Activated T-cell treated with anti-CD3 and anti-CD28 coated beads for 48 hours (primary cell): ENCODE results near the gene KAT6B.

Experiments used
- DNase-seq: peaks from one replicate; pipeline ENCODE4 v3.0.0-alpha.2; 2020; ENCODE audit warnings: low read depth

Gene KAT6B

DNA sequence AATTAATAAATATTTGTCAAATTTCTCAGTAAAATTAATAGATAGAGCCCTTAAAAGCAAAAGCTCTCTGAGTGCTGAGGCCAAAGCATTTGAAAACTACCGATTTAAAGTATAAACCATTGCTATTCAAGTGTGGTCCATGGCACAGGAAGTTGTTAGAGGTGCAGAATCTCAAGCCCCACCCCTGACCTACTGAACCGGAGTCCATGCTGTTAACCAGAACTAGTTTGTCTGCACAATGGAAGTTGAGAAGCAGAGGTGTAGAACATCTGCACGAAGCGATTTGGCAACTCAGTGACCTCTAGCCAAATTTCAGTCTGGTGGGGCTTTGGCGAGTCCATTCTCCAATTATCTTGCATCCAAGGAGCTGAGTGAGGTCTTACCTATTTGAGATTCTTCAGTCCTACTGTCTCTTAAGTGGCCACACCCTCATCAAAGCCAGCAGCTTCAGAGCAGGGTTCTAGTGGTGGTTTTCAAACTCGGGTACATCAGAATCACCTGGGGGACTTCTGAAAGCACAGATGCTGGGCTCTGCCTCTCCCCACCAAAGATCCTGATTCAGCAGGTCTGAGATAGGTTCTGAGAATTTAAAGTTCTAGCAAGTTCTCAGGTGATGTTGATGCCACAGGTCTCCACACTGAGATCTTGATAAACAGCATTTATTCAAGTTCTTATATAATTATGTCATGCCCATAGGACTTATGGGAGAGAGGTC, 188.3 kb downstream of the KAT6B start:
- DNase-seq = no peak

DNA sequence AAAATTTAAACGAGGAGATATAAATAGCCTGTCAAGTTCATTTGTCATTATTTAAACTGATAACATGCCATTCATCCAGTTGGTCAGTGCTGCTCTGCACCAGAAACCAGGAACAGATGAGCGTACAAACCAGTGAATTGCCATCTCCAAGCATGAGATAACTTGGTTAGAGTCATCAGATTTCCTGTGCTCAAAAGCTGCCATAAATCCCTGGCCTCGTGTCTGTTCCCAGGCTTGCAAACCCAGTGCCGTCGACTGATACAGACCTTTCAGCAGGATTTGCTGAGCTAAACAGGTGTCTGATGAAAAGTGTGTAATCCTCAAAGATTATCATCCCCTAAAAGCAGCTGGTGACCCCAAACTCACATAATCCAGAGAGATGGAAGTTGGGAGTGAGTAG, 189.0 kb downstream of the KAT6B start:
- DNase-seq = no peak

DNA sequence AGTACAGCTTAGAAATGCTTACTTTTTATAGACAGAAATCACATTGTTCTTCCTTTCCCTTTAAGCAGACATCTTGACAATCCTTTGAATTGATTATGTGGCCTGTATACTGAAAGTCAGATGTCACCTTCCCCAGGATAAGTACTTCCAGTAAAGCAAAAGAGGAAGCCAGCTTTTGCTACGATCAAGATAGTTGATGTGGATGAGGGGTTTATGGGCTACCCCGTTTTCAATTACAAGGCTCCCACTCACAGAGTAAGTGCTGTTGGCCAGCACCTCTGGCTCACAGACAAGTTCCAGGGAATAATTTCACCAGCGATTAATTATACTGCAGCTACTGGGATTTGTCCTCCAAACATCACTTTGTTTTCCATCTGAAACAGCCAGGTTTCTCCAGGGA, 189.9 kb downstream of the KAT6B start:
- no peak for DNase-seq

DNA sequence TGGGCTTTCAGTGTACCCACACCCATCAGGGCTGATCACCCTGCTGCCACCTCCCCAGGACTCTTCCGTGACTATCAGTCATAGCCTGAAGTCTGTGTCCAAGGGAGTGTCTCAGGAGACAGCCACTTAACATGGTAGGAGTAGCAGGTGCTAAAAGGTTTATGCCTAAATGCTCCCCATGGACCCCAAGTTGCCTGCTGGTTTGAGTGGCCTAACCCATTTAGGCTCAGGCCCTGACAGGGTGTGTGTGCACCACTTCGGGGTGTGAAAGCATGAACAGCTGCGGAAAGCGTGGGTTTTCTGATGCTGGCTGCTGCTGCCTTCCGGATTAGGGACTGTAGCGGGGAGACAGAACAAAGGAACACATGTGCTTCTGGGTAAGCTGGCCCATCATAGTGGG, 191.9 kb downstream of the KAT6B start:
- DNase-seq = no peak

DNA sequence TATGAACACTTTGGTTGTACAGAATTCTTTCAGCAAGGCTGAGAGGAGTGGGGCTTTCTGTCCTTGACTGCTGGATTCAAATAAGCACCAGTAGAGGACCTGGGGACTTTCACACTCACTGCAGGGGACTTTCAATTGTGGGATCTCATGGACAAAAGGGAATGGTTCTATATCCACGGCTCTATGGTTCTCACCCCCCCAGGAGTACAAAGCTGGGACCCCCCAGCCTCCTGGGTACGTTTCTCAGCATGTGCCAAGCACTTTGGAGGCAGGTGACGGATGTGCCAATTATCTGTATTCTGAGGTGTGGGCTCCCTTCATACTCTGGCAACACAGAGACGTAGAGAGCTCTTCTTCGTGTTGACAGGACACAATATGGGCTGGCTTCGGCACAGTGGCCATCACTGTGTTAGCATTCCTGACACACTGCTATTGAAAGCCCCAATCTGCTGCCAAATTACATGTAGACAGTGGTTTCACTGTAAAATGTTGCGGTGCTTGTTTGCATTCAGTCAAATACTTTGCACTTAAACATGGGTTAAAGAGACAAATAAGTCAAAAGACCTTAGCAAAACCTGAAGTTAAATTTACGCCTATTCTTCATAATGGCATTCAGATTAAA, 192.4 kb downstream of the KAT6B start:
- DNase-seq = no peak

DNA sequence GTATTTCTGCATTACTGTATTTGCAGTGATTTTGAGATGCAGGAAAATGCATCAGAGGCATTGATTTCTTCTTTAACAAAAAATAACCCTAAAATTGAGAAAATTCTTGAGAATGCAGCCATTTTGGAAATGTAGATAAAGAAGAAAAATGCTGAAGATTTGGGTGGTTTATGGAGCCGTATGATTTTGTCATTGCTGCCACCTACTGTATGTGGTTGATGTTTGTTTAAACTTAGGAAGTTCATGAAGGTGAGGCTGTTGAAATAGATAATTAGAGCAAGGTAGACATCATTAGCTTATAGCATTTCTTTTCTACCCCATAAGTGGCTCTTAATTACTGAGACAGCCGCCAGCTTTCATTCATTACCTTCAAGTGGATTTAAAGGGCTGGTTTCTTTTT, 193.0 kb downstream of the KAT6B start:
- no peak for DNase-seq

DNA sequence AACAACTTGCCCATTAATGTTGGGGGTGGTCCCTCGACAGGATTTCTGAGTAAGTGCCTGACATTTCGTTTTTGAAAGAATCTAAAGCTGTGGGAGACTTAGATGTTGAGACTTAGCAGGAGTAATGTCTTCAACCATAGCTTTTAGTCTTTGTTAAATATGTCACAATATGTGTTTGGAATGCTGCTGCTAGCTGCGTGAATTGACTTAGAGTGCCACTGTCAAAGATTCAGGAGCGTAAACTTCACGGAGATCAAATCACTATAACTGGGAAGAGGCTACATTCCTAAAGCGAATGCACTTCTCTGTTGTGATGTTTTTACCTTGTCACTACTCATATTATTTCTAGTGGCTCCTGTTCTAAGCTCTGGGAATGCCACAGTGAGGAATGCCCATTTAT, 193.8 kb downstream of the KAT6B start:
- DNase-seq = no peak

DNA sequence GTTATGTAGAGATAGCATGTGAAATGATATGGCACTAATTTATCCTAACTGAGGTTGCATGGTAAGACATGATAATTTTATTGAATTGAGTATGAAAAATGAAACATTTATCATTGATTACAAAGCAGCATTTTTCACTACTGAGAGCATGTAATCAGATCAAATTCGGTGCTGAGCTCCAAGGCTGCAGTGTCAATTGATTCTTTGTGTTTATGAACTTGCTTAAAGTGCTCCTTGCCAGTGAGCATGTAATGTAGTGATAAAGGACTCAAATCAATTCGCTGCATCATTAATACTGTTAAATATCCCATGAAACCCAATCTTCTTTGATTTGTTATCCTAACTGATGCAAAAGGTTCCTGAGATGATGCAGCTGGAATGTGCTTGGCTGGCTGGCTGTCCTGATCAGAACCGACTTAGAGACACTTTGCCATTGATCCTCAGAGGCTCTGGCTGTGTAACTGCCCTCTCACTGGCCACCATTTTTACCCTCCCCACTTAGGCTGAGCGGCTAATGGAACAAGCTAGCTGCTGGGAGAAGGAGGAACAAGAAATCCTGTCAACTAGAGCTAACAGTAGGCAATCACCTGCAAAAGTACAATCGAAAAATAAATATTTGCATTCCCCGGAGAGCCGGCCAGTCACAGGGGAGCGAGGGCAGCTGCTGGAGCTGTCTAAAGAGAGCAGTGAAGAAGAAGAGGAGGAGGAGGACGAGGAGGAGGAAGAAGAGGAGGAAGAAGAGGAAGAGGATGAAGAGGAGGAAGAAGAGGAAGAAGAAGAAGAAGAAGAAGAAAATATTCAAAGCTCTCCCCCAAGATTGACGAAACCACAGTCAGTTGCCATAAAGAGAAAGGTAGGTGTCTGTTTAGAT, 195.2 kb downstream of the KAT6B start:
- no peak for DNase-seq

DNA sequence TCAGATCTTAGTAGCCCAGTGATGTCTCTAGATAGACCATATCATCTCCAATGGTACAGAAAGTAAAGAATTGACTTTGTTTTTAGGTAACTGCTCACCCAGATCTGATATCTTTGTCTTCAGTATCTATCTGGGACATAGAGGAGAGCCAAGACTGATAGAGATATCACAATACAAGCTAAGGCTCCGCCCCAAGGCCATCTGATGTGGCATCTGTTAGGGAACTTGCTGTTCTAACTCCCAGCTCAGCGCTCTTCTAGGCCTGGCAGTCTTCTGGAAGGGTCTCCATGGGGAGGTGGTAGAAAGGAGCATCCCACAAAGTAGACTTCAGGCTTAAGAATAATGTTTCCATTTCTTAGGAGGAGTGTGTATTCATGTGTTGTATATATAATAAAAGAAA, 196.7 kb downstream of the KAT6B start:
- no peak for DNase-seq

DNA sequence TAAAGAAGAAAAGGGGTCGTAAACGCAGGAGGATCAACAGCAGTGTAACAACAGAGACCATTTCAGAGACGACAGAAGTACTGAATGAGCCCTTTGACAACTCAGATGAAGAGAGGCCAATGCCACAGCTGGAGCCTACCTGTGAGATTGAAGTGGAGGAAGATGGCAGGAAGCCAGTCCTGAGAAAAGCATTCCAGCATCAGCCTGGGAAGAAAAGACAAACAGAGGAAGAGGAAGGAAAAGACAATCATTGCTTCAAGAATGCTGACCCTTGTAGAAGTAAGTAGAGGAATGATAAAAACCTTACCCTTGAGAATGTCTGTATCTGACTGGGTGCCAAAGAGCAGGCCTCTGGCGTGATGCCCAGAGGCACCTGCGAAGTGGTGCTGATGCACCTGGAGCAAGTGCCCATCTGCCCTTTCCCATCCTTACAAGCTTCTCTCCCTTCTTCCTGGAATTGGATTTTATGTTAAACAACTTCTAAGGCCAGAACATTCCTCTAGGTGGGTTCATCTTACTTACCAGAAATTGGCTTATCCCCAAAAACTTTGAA, 198.6 kb downstream of the KAT6B start:
- no peak for DNase-seq

DNA sequence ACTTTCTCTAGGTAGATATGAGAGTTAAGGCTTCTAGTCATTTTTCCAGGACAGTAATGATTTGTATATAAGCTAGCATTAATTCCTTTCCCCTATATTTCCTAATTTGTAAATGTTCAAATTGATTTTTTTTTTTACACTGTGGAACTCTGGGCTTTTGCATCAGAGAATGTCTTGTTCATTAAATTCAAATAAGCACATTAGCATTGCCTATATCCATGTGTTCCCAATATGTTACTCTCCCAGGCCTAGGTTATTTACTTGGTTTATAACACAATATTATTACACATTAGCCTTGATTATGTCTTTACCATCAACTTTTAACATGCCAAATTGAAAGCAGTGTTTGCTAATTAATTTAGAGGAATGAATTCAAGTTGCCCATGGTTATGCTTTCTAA, 201.6 kb downstream of the KAT6B start:
- DNase-seq = no peak

DNA sequence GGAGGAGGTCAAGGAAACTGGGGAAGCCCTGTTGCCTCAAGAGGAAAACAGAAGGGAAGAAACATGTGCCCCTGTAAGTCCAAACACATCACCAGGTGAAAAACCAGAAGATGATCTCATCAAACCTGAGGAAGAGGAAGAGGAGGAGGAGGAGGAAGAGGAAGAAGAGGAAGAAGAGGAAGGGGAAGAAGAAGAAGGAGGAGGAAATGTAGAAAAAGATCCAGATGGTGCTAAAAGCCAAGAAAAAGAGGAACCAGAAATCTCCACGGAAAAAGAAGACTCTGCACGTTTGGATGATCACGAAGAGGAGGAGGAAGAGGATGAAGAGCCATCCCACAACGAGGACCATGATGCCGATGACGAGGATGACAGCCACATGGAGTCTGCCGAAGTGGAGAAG, 202.3 kb downstream of the KAT6B start:
- DNase-seq = no peak

DNA sequence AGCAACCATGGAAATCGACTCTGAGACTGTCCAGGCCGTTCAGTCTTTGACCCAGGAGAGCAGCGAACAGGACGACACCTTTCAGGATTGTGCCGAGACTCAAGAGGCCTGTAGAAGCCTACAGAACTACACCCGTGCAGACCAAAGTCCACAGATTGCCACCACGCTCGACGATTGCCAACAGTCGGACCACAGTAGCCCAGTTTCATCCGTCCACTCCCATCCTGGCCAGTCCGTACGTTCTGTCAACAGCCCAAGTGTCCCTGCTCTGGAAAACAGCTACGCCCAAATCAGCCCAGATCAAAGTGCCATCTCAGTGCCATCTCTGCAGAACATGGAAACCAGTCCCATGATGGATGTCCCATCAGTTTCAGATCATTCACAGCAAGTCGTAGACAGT, 203.0 kb downstream of the KAT6B start:
- DNase-seq = no peak

DNA sequence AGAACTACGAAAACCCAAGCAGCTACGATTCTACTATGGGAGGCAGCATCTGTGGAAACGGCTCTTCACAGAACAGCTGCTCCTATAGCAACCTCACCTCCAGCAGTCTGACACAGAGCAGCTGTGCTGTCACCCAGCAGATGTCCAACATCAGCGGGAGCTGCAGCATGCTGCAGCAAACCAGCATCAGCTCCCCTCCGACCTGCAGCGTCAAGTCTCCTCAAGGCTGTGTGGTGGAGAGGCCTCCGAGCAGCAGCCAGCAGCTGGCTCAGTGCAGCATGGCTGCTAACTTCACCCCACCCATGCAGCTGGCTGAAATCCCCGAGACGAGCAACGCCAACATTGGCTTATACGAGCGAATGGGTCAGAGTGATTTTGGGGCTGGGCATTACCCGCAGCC, 203.5 kb downstream of the KAT6B start:
- no peak for DNase-seq

DNA sequence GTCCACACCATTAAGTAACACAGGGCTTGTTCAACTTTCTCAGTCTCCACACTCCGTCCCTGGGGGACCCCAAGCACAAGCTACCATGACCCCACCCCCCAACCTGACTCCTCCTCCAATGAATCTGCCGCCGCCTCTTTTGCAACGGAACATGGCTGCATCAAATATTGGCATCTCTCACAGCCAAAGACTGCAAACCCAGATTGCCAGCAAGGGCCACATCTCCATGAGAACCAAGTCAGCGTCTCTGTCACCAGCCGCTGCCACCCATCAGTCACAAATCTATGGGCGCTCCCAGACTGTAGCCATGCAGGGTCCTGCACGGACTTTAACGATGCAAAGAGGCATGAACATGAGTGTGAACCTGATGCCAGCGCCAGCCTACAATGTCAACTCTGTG, 204.0 kb downstream of the KAT6B start:
- DNase-seq = no peak

DNA sequence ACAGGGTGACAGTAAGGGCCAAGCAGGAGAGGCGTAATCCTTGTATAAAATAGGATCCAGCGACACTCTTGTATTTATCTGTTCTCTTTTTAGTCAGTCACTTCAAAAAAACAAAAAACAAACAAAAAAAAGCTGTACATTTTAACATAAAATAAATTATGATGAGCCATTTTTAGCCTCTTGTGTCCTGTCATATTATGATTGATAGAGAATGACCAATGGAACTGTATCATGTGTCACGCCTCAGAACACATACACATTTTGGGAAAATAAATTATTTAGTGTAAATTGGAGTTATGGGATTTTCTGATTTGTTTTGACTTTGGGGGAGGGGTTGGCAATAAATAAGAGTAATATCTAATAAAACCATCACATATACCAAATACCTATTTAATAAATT, 205.7 kb downstream of the KAT6B start:
- no peak for DNase-seq

DNA sequence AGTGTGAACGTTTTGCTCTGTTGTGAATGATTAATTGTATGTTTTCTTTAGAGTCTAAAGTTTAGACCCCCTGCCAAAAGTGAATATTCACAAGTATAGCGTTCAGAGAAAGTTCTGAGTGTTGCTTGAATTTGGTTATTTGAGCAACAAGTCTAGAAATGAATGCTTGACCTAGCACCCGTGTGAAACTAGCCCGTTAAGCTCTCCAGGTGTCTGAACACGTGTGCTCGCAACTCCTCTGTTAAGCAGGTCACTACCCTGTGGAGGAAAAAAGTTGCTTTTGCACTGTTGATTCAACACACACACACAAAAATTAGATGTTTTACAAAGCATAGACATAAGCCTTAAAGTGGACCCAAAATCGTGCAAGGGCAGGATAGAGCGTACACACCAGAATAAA, 206.4 kb downstream of the KAT6B start:
- DNase-seq = no peak

DNA sequence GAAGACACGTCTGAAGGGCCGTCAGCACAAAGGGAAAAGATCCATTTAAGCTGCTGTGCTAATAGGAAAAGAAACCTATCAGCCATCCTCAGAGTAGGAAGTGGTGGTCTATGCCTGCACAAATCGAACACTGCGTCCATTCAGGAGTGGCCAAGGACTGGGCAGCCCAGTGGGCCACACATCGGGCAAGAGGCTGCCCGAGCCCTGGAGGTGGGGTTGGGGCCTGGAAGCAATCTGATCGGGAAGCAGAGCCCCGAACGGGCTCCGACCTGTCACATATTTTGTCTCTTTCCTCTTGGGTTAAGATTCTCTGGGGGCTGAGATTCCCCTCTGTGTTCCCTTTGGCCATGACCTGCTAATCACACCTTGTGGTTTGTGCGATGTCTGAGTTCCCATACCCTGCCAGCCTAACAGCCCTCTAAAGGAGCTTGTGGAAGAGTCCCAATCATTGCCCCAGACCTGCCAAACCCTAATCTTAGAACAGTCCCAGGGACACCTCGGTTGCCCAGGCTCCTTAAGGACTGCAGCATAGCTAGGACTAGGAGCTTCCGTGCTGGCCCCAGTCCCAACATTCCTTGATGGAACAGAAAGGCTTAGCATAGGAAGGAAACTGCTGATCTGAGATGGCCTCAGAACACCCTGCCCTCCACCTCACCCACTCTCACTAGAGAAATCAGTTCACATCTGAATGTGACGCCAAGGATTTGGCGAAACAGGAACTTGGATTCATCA, 207.2 kb downstream of the KAT6B start:
- no peak for DNase-seq

DNA sequence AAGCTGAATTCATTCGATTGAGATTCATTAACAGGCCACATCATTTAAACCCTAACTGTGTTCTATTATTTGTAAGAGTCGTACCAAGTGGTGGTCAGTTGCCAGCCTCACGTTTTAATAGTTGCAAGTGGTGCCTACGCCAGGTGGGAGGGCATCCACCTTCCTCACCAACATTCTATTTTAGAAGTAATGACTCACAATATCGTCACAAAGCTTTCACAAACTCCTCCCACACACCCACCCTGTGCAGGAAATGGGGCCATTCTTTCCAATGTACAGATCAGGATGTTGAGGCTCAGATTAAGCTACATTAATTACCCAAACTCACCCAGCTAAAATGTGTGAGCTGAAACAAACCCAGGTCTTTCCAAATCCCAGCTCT, 207.7 kb downstream of the KAT6B start:
- peak; percentile 43 for DNase-seq

DNA sequence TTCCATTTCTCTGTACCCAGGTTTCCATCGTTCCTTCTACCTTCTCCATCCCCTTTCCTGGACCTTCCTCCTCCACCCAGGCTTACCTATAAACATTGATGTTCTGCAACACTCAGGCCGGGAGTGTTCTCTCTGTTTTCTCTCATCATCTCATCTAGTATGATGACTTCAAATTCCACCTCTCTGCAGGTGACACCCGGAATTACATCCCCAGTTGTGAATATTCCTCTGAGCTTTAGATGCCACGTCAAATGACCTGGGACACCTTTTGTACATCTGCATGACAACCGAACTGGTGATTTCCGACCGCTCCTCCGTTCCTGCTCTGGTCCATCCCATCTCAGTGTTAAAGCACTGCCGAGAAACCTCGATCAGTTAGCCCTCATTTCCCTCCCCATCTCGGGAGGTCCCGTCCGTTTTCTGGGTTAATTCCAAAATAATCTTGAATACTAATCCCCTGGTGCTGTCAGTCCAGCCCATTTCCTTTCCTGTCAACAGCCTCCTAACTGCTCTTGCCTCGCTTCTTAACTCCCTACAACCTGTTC, 208.4 kb downstream of the KAT6B start:
- DNase-seq = no peak

DNA sequence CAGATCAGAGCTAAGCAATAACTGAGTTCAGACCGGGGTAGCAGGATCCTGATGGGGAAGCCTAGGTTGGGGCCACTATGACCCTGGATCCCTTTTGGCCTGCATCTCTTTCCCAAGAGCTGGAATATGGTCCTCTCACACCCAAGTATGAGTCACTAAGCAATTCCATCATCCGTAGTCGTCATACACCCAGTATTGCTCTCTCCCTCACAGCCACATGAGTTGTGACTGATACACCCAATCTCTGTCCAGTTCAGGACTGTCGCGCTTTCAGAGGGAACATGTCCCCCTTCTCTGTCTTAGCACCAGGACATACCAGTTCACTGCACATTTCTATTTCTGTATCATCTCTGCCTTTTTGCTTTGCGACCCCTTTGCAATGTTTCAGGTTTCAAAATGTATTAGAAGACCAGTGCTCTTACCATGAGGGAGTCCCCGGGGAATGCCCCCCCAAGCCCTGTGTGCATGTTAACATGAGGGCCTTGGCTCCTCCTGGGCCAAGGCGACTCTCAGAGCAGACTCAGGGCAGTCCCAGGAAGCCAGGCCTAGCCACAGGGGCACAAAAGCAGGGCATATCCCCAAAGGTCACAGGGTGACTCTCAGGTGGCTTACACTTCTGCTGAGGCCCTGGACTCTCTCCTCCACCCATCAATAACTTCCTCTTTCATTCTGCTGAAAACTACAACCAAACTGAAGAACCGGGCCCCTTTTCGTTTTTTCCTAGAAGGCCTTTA, 209.7 kb downstream of the KAT6B start:
- DNase-seq = no peak
